GM12878 (cell line): ENCODE measurements around the gene FGD3. TPM values are rescaled to one million over a fixed set of nuclear protein-coding genes. Genes with fewer than 3 reads are reported as not detected.
"Not testable (repeated sequence)": the region's sequence is repeated elsewhere in the genome, so short reads cannot be mapped to it uniquely, and the experiment has no call there.

Experiments used
- ATAC-seq: fragments of 200-7000 bp; cut with Tn5 transposase; 3 replicates; pipeline ENCODE4 v1.9.1; 2020; ENCODE audit warnings: mild to moderate bottlenecking, moderate library complexity
- BruUV-seq: library from RNA; stranded (reverse); fragments of 400-500 nt; replicated peaks from 2 replicates; lab custom pipeline; 2021; lab: Mats Ljungman, UMichigan
- CTCF ChIA-PET: fragments of 300-600 bp; sonication (Branson Sonifier 250); formaldehyde crosslinking; extraction: SDS; loops from one replicate; lab custom pipeline; 2021; ENCODE audit warnings: inconsistent platforms; lab: Yijun Ruan, JAX
- POLR2A ChIA-PET: fragments of 350-600 bp; formaldehyde crosslinking; extraction: SDS; loops from one replicate; lab custom pipeline; 2021; ENCODE audit warnings: inconsistent platforms; lab: Charles Lee
- RAD21 ChIA-PET: fragments of 300-600 bp; sonication (Branson Sonifier 250); formaldehyde crosslinking; loops from one replicate; lab custom pipeline; 2023; ENCODE audit warnings: antibody characterized with exemption; ENCODE audit not compliant: unreplicated experiment; lab: Charles Lee
- SMC1A ChIA-PET: fragments of 300-600 bp; sonication (Branson Sonifier 250); formaldehyde crosslinking; loops from one replicate; lab custom pipeline; 2023; ENCODE audit not compliant: unreplicated experiment, uncharacterized antibody; lab: Charles Lee
- DNase-seq: peaks from one replicate; pipeline ENCODE4 v3.0.0-alpha.2; 2011; ENCODE audit warnings: low read depth, low spot score
- FAIRE-seq: peaks from 3 replicates; lab custom pipeline; 2011; peaks lifted over from hg19 to GRCh38; lab: Jason Lieb, UNC
- H2AFZ ChIP-seq: 2 replicates; pipeline ENCODE4 v1.6.0; 2011; ENCODE audit warnings: low read depth, low read length, control low read depth; ENCODE audit not compliant: control insufficient read depth
- H3K27ac ChIP-seq: 2 replicates; pipeline ENCODE4 v1.5.1; 2011; ENCODE audit warnings: control low read depth; ENCODE audit not compliant: control insufficient read depth, insufficient read depth
- H3K27me3 ChIP-seq, 2 experiments: replicated peaks in 1 of 2; 2 replicates each; pipeline versions ENCODE4 v1.6.0 to v1.6.1; 2011; ENCODE audit warnings: low read length in 1 of 2; ENCODE audit not compliant: control insufficient read depth in 2 of 2, insufficient read depth in 2 of 2
- H3K36me3 ChIP-seq, 2 experiments: 2 replicates each; pipeline ENCODE4 v1.5.1; 2011; ENCODE audit warnings: low read length in 1 of 2; ENCODE audit not compliant: control insufficient read depth in 2 of 2, insufficient read depth in 2 of 2
- H3K4me1 ChIP-seq: 2 replicates; pipeline ENCODE4 v1.6.1; 2011; ENCODE audit warnings: mild to moderate bottlenecking, low read length, moderate library complexity, mixed read lengths; ENCODE audit not compliant: control insufficient read depth, insufficient read depth
- H3K4me2 ChIP-seq: 2 replicates; pipeline ENCODE4 v1.6.0; 2011; ENCODE audit warnings: control low read depth; ENCODE audit not compliant: control insufficient read depth, insufficient read depth
- H3K4me3 ChIP-seq: fragments of 200-600 bp; sonication (generic); 2 replicates; pipeline ENCODE4 v1.5.1; 2016
- H3K79me2 ChIP-seq: 2 replicates; pipeline ENCODE4 v1.6.0; 2011; ENCODE audit warnings: low read length; ENCODE audit not compliant: control insufficient read depth, insufficient read depth
- H3K9ac ChIP-seq: 2 replicates; pipeline ENCODE4 v1.8.0; 2011; ENCODE audit warnings: low read length, control low read depth, mixed read lengths; ENCODE audit not compliant: control insufficient read depth, insufficient read depth
- H3K9me3 ChIP-seq: replicated peaks from 3 replicates; pipeline ENCODE4 v1.5.1; 2011; ENCODE audit warnings: mild to moderate bottlenecking, low read length; ENCODE audit not compliant: control insufficient read depth, insufficient read depth
- H4K20me1 ChIP-seq: 2 replicates; pipeline ENCODE4 v1.6.0; 2011; ENCODE audit not compliant: control insufficient read depth, insufficient read depth
- BRCA1 ChIP-seq: IDR thresholded peaks from 2 replicates; pipeline ENCODE4 v1.6.1; 2011; ENCODE audit warnings: low read depth, low read length, improper control_type of control experiment
- NRF1 ChIP-seq: conservative IDR thresholded peaks from 2 replicates; pipeline ENCODE4 v1.6.1; 2011; ENCODE audit warnings: mild to moderate bottlenecking, low read depth, low read length, improper control_type of control experiment
- WGBS: methylation state at CpG from one replicate; pipeline ENCODE4 v1.1.6; 2016; ENCODE audit warnings: low lambda C conversion rate; ENCODE audit not compliant: insufficient replicate concordance, insufficient coverage; ENCODE audit errors: missing lambda C conversion rate; 5-methylcytosine and 5-hydroxymethylcytosine counted together
- in situ Hi-C: fragments of 300-500 bp; cut with MboI; formaldehyde crosslinking; loops from 9 replicates; pipeline ENCODE4 v1.14.3; 2018; ENCODE audit warnings: mixed read lengths
- intact Hi-C: fragments of 100-400 bp; cut with micrococcal nuclease; formaldehyde crosslinking; loops from one replicate; pipeline ENCODE4 v1.14.2; 2022; ENCODE audit not compliant: unreplicated experiment
- polyA plus RNA-seq, 11 experiments: library from polyadenylated mRNA; depleted of rRNA in 4 of 11; unstranded in 6 of 11; stranded (reverse) in 5 of 11; fragments of >200 nt; fragmentation: Nextera tagmentation in 4 of 11; fragmentation: Illumina TruSeq in 1 of 11; extraction: Ambion mirVana in 4 of 11; extraction: Trizol in 1 of 11; gene quantifications; 1 replicate in 1 of 11; 2 replicates in 10 of 11; pipeline versions ENCODE4 v1.2.1 to v1.2.3, GENCODE V29; 2011 to 2016; ENCODE audit warnings: inconsistent platforms in 2 of 11, missing spikeins in 2 of 11, low read depth in 1 of 11
- total RNA-seq, 4 experiments: library from RNA; depleted of rRNA in 3 of 4; stranded (reverse); fragments of >200 nt in 3 of 4; fragmentation: Illumina TruSeq in 1 of 4; extraction: Trizol in 1 of 4; gene quantifications; 2 replicates each; pipeline versions ENCODE4 v1.2.1 to v1.2.3, GENCODE V29; 2013 to 2021
- TF ChIP-seq, protein P1 (sequence below): fragments of 450-650 bp; conservative IDR thresholded peaks from 2 replicates; pipeline ENCODE4 v1.6.1; 2017; ENCODE audit warnings: mild to moderate bottlenecking, moderate library complexity

The FGD3 gene
- total and polyA plus RNA-seq, 10 of the 15 experiments (the other 5 are each of a cell fraction or from before 2014, with no cell fraction given): 0.26 to 18.1 (median 12.4) TPM

DNA sequence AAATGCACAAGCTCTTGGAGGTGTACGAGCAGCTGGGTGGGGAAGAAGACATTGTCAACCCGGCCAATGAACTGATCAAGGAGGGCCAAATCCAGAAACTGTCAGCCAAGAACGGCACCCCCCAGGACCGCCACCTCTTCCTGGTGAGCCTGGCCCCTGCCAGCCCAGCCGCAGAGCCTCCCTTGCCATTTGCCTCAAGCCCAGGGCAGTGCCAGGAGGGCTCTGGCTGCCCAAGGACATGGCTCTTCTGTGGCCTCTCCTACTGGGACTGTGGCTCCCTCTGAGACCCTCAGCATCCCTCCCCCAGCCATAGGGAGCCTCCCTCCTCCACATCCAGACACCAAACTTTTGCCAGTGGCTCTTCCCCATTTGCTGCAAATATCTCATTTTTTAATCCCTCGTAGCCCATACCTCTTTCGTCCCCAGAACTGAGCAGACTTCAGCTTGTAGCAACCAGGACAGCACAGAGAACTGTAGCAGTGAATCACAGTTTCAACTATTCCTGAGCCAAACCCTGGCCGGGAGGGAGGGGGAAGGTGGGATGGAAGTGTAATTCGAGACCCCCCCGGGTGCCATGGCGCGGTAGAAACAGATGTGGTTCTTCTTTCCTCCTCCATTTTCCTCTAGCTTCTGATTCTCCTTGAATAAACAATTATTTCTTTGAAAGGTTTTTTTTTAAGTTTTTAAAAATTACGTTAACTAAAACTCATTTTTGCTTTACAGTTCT, 66.7 kb downstream of the FGD3 start:
- ATAC-seq: no peak
- POLR2A ChIA-PET: no interaction called here

DNA sequence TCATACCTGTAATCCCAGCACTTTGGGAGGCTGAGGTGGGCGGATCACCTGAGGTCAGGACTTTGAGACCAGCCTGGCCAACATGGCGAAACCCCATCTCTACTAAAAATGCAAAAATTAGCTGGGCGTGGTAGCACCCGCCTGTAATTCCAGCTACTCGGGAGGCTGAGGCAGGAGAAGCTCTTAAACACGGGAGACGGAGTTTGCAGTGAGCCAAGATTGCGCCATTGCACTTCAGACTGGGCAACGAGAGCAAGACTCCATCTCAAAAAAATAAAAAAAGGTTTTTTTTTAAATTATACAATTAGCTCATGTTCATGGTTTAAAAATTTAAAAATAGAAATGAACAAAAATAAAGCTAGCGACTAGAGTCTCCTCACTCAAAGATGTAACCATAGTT, 67.9 kb downstream of the FGD3 start:
- H4K20me1 ChIP-seq, H3K27ac ChIP-seq, H3K9ac ChIP-seq, H3K4me1 ChIP-seq, intact Hi-C loops, H2AFZ ChIP-seq, H3K4me3 ChIP-seq, in situ Hi-C loops, DNase-seq, H3K4me2 ChIP-seq, H3K9me3 ChIP-seq, ATAC-seq, FAIRE-seq, BruUV-seq, H3K79me2 ChIP-seq, H3K27me3 ChIP-seq: not testable (repeated sequence)
- ChIA-PET CTCF (interaction anchor here (1.0 to 1.4 kb wide), 4 partner anchors 10 to 42 kb away, joined by 3 to 4 read pairs (median 3); no protein-coding TSS in a partner anchor), SMC1A (interaction anchor here (1.4 kb wide), 2 partner anchors 12 to 13 kb away, joined by 4 to 7 read pairs; no protein-coding TSS in a partner anchor), RAD21 (interaction anchor here (0.6 to 1.0 kb wide), 2 partner anchors 43 to 92 kb away, joined by 3 to 4 read pairs; no protein-coding TSS in a partner anchor), POLR2A (interaction anchor here (1.0 to 1.2 kb wide), 2 partner anchors 12 to 13 kb away, joined by 3 to 7 read pairs; no protein-coding TSS in a partner anchor)
- WGBS: 98% methylated on average over 10 of the region's 10 CpGs
- peaks cover 7 to 22% of the 10 kb centered on the region in 2 experiments; a peak in 3 of 4 replicates for H3K36me3 ChIP-seq

More for the DNA sequence above, 66.7 kb downstream of the FGD3 start:
- in situ Hi-C loops (no loop called here), intact Hi-C loops (no loop called here)
- Histone ChIP-seq H3K36me3 (peaks cover 5 to 23% of the 10 kb centered on the region in 2 experiments; a peak in 3 of 4 replicates), H3K9me3 (no peaks in the 10 kb centered on the region), H3K4me3 (no peak overlapping the region), H4K20me1 (no peaks in the 10 kb centered on the region), H3K27ac (no peak overlapping the region), H3K27me3 (no peaks in the 10 kb centered on the region), H3K4me2 (no peak overlapping the region), H3K4me1 (no peaks in the 10 kb centered on the region), H3K79me2 (no peaks in the 10 kb centered on the region), H2AFZ (no peak overlapping the region), H3K9ac (no peak overlapping the region)
- no peak for FAIRE-seq
- BruUV-seq: no TSS peak
- SMC1A ChIA-PET: interaction anchor here (0.6 to 1.5 kb wide), 2 partner anchors 11 to 51 kb away, joined by 3 to 8 read pairs; no protein-coding TSS in a partner anchor
- no peak for DNase-seq
- TF ChIP-seq, protein P1, sequence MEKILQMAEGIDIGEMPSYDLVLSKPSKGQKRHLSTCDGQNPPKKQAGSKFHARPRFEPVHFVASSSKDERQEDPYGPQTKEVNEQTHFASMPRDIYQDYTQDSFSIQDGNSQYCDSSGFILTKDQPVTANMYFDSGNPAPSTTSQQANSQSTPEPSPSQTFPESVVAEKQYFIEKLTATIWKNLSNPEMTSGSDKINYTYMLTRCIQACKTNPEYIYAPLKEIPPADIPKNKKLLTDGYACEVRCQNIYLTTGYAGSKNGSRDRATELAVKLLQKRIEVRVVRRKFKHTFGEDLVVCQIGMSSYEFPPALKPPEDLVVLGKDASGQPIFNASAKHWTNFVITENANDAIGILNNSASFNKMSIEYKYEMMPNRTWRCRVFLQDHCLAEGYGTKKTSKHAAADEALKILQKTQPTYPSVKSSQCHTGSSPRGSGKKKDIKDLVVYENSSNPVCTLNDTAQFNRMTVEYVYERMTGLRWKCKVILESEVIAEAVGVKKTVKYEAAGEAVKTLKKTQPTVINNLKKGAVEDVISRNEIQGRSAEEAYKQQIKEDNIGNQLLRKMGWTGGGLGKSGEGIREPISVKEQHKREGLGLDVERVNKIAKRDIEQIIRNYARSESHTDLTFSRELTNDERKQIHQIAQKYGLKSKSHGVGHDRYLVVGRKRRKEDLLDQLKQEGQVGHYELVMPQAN: no peak
- TF ChIP-seq BRCA1 (no peak), NRF1 (no peak)
- RAD21 ChIA-PET: interaction anchor here (1.0 kb wide), 1 partner anchor 11 kb away, joined by 3 read pairs; no protein-coding TSS in a partner anchor
- CTCF ChIA-PET: interaction anchor here (0.7 to 1.9 kb wide), 3 partner anchors 11 to 57 kb away, joined by 3 to 5 read pairs (median 3); no protein-coding TSS in a partner anchor
- WGBS: 98% methylated on average over 13 of the region's 13 CpGs
